Gastroesophageal sphincter (tissue), 3 donors: ENCODE measurements around the gene GLCCI1.

Experiments
- CTCF ChIP-seq, 4 experiments: fragments of 200-600 bp in 2 of 4; fragments of 450-650 bp in 2 of 4; sonication (generic) in 1 of 4; IDR thresholded peaks; one replicate each; pipeline ENCODE4 v1.5.1; 2017 to 2019; ENCODE audit warnings: antibody characterized with exemption in 4 of 4, mild to moderate bottlenecking in 2 of 4, moderate library complexity in 2 of 4
- POLR2A ChIP-seq, 2 donors: fragments of 450-650 bp; IDR thresholded peaks; one replicate each; pipeline ENCODE4 v1.6.1; 2017; ENCODE audit warnings: antibody characterized with exemption in 2 of 2, mild to moderate bottlenecking in 2 of 2, moderate library complexity in 1 of 2

DNA sequence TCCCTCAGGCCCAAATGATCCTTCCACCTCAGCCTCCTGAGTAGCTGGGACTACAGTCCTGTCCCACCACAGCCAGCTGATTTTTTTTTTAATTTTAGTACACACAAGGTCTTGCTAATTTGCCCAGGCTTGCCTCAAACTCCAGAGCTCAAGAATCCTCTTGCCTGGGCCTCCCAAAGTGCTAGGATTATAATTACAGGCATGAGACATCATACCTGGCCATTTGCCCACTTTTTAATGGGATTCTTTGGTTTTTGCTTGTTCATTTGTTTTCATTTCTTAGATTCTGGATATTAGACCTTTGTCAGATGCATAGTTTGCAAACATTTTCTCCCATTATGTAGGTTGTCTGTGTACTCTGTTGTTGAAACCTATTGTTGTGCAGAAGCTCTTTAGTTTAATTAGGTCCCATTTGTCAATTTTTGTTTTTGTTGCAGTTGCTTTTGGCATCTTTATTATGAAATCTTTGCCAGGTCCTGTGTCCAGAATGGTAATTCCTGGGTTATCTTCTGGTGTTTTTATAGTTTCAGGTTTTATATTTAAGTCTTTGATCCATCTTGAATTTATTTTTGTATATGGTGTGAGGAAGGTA is 95.2 kb downstream of the GLCCI1 start:
- no peak for TF ChIP-seq CTCF (IDR thresholded peaks at IDR 0.05)
- TF ChIP-seq POLR2A (IDR thresholded peaks at IDR 0.05), result no peak
